Measurements from ENCODE around the gene HINT2. TPM values are rescaled to one million over a fixed set of nuclear protein-coding genes. Genes with fewer than 3 reads are reported as not detected.

The HINT2 gene
- total RNA-seq, 2 experiments from 2014 or later, result 67.8 to 72.6 TPM

GRCh38 chr9:35836595-35836994 is 21.8 kb upstream of the HINT2 start:
- ChIA-PET CTCF (interaction anchor here (1.7 to 4.5 kb wide), 2 partner anchors 11 to 45 kb away, joined by 5 to 33 read pairs; no protein-coding TSS in a partner anchor), POLR2A (no interaction called here)
- DNase-seq, result no peak
- no peak overlapping the region for H3K27ac Mint-ChIP-seq
- intact Hi-C loops (cut with micrococcal nuclease), result no loop called here
- H3K4me1 Mint-ChIP-seq (ENCODE audit: low read depth), result no peaks in the 10 kb centered on the region
- H3K36me3 Mint-ChIP-seq, result no peaks in the 10 kb centered on the region
- no peaks in the 10 kb centered on the region for H3K9me3 Mint-ChIP-seq
- H3K27me3 Mint-ChIP-seq, result no peaks in the 10 kb centered on the region
- H3K4me3 Mint-ChIP-seq, result no peak overlapping the region

GRCh38 chr9:35835766-35836165 is 20.9 kb upstream of the HINT2 start:
- intact Hi-C loops (cut with micrococcal nuclease), result no loop called here
- no peak overlapping the region for H3K4me3 Mint-ChIP-seq
- H3K4me1 Mint-ChIP-seq (ENCODE audit: low read depth), result peaks cover under 1% of the 10 kb centered on the region
- POLR2A ChIA-PET, result no interaction called here
- no peaks in the 10 kb centered on the region for H3K27me3 Mint-ChIP-seq
- H3K36me3 Mint-ChIP-seq, result no peaks in the 10 kb centered on the region
- CTCF ChIA-PET, result interaction anchor here (0.6 to 4.5 kb wide), 9 partner anchors 10 to 100 kb away, joined by 3 to 33 read pairs (median 4); no protein-coding TSS in a partner anchor
- DNase-seq, result no peak
- H3K9me3 Mint-ChIP-seq, result no peaks in the 10 kb centered on the region
- H3K27ac Mint-ChIP-seq, result no peak overlapping the region

GRCh38 chr9:35835216-35835632 is 20.4 kb upstream of the HINT2 start:
- Mint-ChIP-seq H3K9me3 (no peaks in the 10 kb centered on the region), H3K36me3 (no peaks in the 10 kb centered on the region), H3K27ac (no peak overlapping the region), H3K4me1 (ENCODE audit: low read depth) (peaks cover 3% of the 10 kb centered on the region), H3K27me3 (no peaks in the 10 kb centered on the region), H3K4me3 (no peak overlapping the region)
- DNase-seq, result no peak
- POLR2A ChIA-PET, result no interaction called here
- CTCF ChIA-PET, result interaction anchor here (0.6 to 4.5 kb wide), 10 partner anchors 9 to 100 kb away, joined by 3 to 33 read pairs (median 4); no protein-coding TSS in a partner anchor
- intact Hi-C loops (cut with micrococcal nuclease), result no loop called here

- H3K9me3 Mint-ChIP-seq, result no peaks in the 10 kb centered on the region
- no peaks in the 10 kb centered on the region for H3K36me3 Mint-ChIP-seq
- ChIA-PET POLR2A (no interaction called here), CTCF (interaction anchor here (0.7 to 4.5 kb wide), 12 partner anchors 9 to 359 kb away, joined by 3 to 33 read pairs (median 4); partner anchors contain the start of gene HINT2)
- H3K4me1 Mint-ChIP-seq (ENCODE audit: low read depth), result peaks cover 10% of the 10 kb centered on the region
- no peak overlapping the region for H3K27ac Mint-ChIP-seq
- H3K4me3 Mint-ChIP-seq, result no peak overlapping the region
- H3K27me3 Mint-ChIP-seq, result no peaks in the 10 kb centered on the region
- intact Hi-C loops (cut with micrococcal nuclease), result no loop called here
- DNase-seq, result no peak
These were observed 19.7 kb upstream of the HINT2 start for GRCh38 chr9:35834260-35835215.

GRCh38 chr9:35832814-35833213 is 18.0 kb upstream of the HINT2 start:
- Mint-ChIP-seq H3K4me1 (ENCODE audit: low read depth) (peaks cover 18% of the 10 kb centered on the region), H3K27me3 (no peaks in the 10 kb centered on the region), H3K4me3 (no peak overlapping the region), H3K36me3 (no peaks in the 10 kb centered on the region), H3K9me3 (no peaks in the 10 kb centered on the region), H3K27ac (no peak overlapping the region)
- no peak for DNase-seq
- intact Hi-C loops (cut with micrococcal nuclease), result no loop called here
- CTCF ChIA-PET, result interaction anchor here (0.6 to 2.2 kb wide), 3 partner anchors 49 to 163 kb away, joined by 4 to 9 read pairs (median 4); no protein-coding TSS in a partner anchor
- POLR2A ChIA-PET, result no interaction called here

GRCh38 chr9:35831040-35831439 is 16.2 kb upstream of the HINT2 start:
- ChIA-PET POLR2A (interaction anchor here (1.0 kb wide), 1 partner anchor 11 kb away, joined by 3 read pairs; no protein-coding TSS in a partner anchor), CTCF (interaction anchor here (1.8 to 2.2 kb wide), 2 partner anchors 18 to 51 kb away, joined by 9 read pairs; partner anchors contain the start of gene SPAG8)
- Mint-ChIP-seq H3K27me3 (no peaks in the 10 kb centered on the region), H3K4me1 (ENCODE audit: low read depth) (peaks cover 21% of the 10 kb centered on the region), H3K36me3 (no peaks in the 10 kb centered on the region), H3K4me3 (no peak overlapping the region), H3K9me3 (no peaks in the 10 kb centered on the region), H3K27ac (no peak overlapping the region)
- DNase-seq, result no peak
- intact Hi-C loops (cut with micrococcal nuclease), result no loop called here

GRCh38 chr9:35829764-35830096 is 14.9 kb upstream of the HINT2 start:
- ChIA-PET POLR2A (no interaction called here), CTCF (interaction anchor here (2.6 kb wide), 1 partner anchor 52 kb away, joined by 11 read pairs; no protein-coding TSS in a partner anchor)
- Mint-ChIP-seq H3K27ac (peak overlapping the region; percentile 21), H3K4me3 (peak overlapping the region; percentile 78), H3K27me3 (no peaks in the 10 kb centered on the region), H3K36me3 (no peaks in the 10 kb centered on the region), H3K9me3 (no peaks in the 10 kb centered on the region), H3K4me1 (ENCODE audit: low read depth) (peaks cover 23% of the 10 kb centered on the region)
- intact Hi-C loops (cut with micrococcal nuclease), result loop anchor here (1.0 to 2.0 kb wide), 3 partner anchors 15 to 225 kb away; partner anchors contain the start of genes CREB3 and TLN1
- DNase-seq, result no peak

- POLR2A ChIA-PET, result interaction anchor here (1.0 kb wide), 1 partner anchor 15 kb away, joined by 7 read pairs; the partner anchor contains the start of gene HINT2
- intact Hi-C loops (cut with micrococcal nuclease), result loop anchor here (1.0 to 2.0 kb wide), 3 partner anchors 16 to 225 kb away; partner anchors contain the start of genes CREB3 and TLN1
- CTCF ChIA-PET, result interaction anchor here (0.8 to 2.6 kb wide), 5 partner anchors 15 to 74 kb away, joined by 3 to 11 read pairs (median 4); partner anchors contain the start of gene HINT2
- peak; percentile 96 for DNase-seq
- Mint-ChIP-seq H3K9me3 (no peaks in the 10 kb centered on the region), H3K4me1 (ENCODE audit: low read depth) (peaks cover 23% of the 10 kb centered on the region), H3K27me3 (no peaks in the 10 kb centered on the region), H3K27ac (peak within 1 kb of the TSS; percentile 60), H3K4me3 (peak within 1 kb of the TSS; percentile 91), H3K36me3 (no peaks in the 10 kb centered on the region)
These were observed 14.4 kb upstream of the HINT2 start, which contains the start of gene TMEM8B for GRCh38 chr9:35829084-35829763. Gene TMEM8B (plus strand): TSS chr9:35829228. CDS start chr9:35829448, 220 bp downstream.

- ChIA-PET POLR2A (interaction anchor here (1.0 kb wide), 1 partner anchor 15 kb away, joined by 7 read pairs; the partner anchor contains the start of gene HINT2), CTCF (interaction anchor here (0.8 to 2.6 kb wide), 5 partner anchors 15 to 75 kb away, joined by 3 to 11 read pairs (median 4); partner anchors contain the start of gene HINT2)
- intact Hi-C loops (cut with micrococcal nuclease), result loop anchor here (1.0 to 2.0 kb wide), 3 partner anchors 16 to 224 kb away; partner anchors contain the start of genes CREB3 and TLN1
- peak; percentile 51 for DNase-seq
- Mint-ChIP-seq H3K27ac (peak within 1 kb of the TSS; percentile 60), H3K4me1 (ENCODE audit: low read depth) (peaks cover 23% of the 10 kb centered on the region), H3K4me3 (peak within 1 kb of the TSS; percentile 91), H3K27me3 (no peaks in the 10 kb centered on the region), H3K9me3 (no peaks in the 10 kb centered on the region), H3K36me3 (no peaks in the 10 kb centered on the region)
These were observed 13.9 kb upstream of the HINT2 start, which contains the start of gene FAM221B for GRCh38 chr9:35828716-35829083. Gene FAM221B (minus strand): TSS chr9:35828732. CDS start chr9:35826161, 2,571 bp downstream.

GRCh38 chr9:35827486-35827885 is 12.6 kb upstream of the HINT2 start:
- Mint-ChIP-seq H3K27ac (no peak overlapping the region), H3K27me3 (no peaks in the 10 kb centered on the region), H3K9me3 (no peaks in the 10 kb centered on the region), H3K4me3 (no peak overlapping the region), H3K4me1 (ENCODE audit: low read depth) (peaks cover 23% of the 10 kb centered on the region), H3K36me3 (no peaks in the 10 kb centered on the region)
- ChIA-PET CTCF (interaction anchor here (0.7 to 4.3 kb wide), 6 partner anchors 8 to 93 kb away, joined by 3 to 34 read pairs (median 13); partner anchors contain the start of genes HINT2 and SPAG8), POLR2A (no interaction called here)
- intact Hi-C loops (cut with micrococcal nuclease), result no loop called here
- DNase-seq, result no peak

- Mint-ChIP-seq H3K27me3 (no peaks in the 10 kb centered on the region), H3K9me3 (no peaks in the 10 kb centered on the region), H3K4me1 (ENCODE audit: low read depth) (peaks cover 23% of the 10 kb centered on the region), H3K36me3 (no peaks in the 10 kb centered on the region), H3K27ac (no peak overlapping the region), H3K4me3 (peak overlapping the region; percentile 13)
- peak; percentile 42 for DNase-seq
- ChIA-PET POLR2A (no interaction called here), CTCF (interaction anchor here (0.6 to 4.3 kb wide), 24 partner anchors 10 to 179 kb away, joined by 3 to 49 read pairs (median 4); partner anchors contain the start of genes HINT2 and SPAG8)
- intact Hi-C loops (cut with micrococcal nuclease), result loop anchor here (1.0 kb wide), 3 partner anchors 11 to 56 kb away; partner anchors contain the start of gene HINT2
These were observed 11.3 kb upstream of the HINT2 start for GRCh38 chr9:35826071-35826701.

Data from activated CD4-positive, alpha-beta memory T cell treated with anti-CD3 and anti-CD28 coated beads for 36 hours (primary cell).